Ovary (tissue), 3 donors: Measurements from ENCODE around the gene CRELD2.

Experiments used
- POLR2A ChIP-seq: fragments of 450-650 bp; IDR thresholded peaks from one replicate; pipeline ENCODE4 v1.6.1; 2017; ENCODE audit warnings: antibody characterized with exemption, mild to moderate bottlenecking, moderate library complexity
- TF ChIP-seq, protein P1 (sequence below), 3 donors: fragments of 450-650 bp in 2 of 3; fragments of 200-600 bp in 1 of 3; IDR thresholded peaks; one replicate each; pipeline versions ENCODE4 v1.5.1 to v1.8.0; 2016 to 2022; ENCODE audit warnings: antibody characterized with exemption in 3 of 3, mild to moderate bottlenecking in 1 of 3
- donor health status: DM: no; HTN: no; CAD: no.

DNA sequence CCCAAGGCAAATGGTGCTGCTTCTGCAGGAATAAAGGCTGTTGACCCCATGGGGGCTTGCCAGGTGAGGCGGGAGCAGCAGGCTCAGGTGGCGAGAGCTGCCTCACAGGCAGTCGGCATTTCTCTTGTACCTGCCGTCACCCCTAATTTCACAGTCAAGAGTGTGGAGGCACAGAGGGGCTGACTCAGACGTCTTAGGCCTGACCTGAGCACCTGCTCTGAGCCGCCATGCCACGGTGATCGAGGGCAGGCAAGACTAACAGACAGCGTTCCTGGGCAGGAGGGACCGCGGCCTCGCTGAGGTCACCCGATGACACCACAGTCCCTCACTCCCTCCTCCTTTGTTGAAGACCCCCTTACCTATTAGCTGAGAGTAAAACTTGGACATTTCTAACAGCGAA, 5.4 kb upstream of the CRELD2 start:
- TF ChIP-seq, protein P1, sequence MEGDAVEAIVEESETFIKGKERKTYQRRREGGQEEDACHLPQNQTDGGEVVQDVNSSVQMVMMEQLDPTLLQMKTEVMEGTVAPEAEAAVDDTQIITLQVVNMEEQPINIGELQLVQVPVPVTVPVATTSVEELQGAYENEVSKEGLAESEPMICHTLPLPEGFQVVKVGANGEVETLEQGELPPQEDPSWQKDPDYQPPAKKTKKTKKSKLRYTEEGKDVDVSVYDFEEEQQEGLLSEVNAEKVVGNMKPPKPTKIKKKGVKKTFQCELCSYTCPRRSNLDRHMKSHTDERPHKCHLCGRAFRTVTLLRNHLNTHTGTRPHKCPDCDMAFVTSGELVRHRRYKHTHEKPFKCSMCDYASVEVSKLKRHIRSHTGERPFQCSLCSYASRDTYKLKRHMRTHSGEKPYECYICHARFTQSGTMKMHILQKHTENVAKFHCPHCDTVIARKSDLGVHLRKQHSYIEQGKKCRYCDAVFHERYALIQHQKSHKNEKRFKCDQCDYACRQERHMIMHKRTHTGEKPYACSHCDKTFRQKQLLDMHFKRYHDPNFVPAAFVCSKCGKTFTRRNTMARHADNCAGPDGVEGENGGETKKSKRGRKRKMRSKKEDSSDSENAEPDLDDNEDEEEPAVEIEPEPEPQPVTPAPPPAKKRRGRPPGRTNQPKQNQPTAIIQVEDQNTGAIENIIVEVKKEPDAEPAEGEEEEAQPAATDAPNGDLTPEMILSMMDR (IDR thresholded peaks at IDR 0.05), result no peak
- TF ChIP-seq POLR2A, result no peak
